SW480 (cell line): ENCODE measurements around the gene KRTAP22-2.

Source experiments
- DNase-seq: peaks from one replicate; pipeline ENCODE4 v3.0.0-alpha.2; 2016; ENCODE audit warnings: low spot score

Gene KRTAP22-2

DNA sequence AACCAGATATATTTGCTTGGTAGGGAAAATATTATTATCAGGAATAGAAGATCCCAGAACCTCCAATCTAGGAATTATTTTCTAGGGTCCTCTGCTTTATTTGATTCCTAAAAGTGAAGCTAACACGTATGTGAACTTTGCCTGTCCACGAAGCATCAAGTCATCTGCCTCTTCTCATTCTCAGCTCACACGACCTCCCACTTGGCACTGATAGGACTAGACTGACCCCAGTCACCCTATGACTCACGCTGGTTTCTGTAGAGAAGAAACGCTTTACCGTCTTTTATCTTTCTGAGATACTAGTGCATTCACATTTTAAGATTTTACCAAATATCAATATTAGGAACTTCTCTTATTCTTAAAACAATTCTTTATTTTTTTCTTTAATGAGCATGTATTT is 27.1 kb downstream of the KRTAP22-2 start:
- DNase-seq: no peak

DNA sequence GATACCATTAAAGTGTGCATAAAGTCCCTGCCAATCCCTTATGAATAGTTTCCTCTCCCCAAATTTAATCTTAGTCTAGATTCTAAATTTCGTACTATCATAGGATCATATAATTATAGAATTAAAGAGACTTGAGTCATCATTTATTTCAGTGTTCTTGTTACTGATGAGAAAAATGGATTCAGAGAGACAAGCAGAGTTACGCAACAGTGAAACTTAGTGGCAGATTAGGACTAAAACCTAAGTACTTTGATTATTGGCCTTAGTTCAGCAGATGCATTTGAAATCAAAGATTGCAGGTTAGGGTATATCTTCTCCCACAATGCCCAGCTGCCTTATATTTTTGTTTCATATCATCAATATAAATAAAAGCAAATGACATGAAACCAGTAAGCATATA is 28.2 kb downstream of the KRTAP22-2 start:
- DNase-seq: no peak

DNA sequence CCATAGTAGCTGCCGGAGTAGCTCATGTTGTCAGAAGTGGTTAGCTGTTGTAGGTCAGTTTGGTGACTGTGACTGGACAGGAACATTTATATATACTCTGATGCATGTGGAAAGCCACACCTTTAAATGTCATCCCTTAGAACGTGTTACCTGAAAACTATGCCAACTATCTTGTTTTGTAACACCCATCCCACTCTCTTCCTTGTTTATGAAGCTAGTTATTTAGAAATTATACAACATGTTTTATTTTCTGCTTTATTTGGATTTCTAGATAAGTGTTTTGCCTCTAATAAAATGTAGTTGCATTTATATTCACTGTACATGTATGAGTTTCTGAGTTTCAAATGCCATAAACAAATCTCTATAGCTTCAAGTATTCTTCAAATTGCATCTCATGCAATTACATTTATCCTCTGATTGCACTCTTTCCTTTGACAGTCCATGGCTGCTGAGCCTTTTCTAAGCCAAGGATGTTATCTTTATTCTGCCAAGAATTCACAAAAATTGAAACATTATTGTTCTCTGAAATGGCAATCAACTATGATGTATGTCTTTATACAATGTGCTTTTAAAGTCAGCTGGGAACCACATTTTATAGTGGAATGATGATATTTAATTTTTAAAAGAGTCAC is 28.8 kb downstream of the KRTAP22-2 start, which contains the start of gene KRTAP19-7:
Gene KRTAP19-7, minus strand, starts transcription at position 51 of the 632 bp plus-strand sequence. Its CDS starts 25 bp downstream, at position 26.
- DNase-seq: no peak

GRCh38 chr21:30555095-30555494 is 35.1 kb downstream of the KRTAP22-2 start:
- no peak for DNase-seq

- DNase-seq: no peak
Measured at GRCh38 chr21:30552782-30553181, 37.4 kb downstream of the KRTAP22-2 start.

GRCh38 chr21:30541764-30542163 is 48.4 kb downstream of the KRTAP22-2 start, which contains the start of gene KRTAP19-6:
Gene KRTAP19-6 (minus strand): TSS chr21:30541864. CDS start chr21:30541833, 31 bp downstream.
- no peak for DNase-seq
